NCI-H128 (cell line): ENCODE results near the gene LSG1.
"Not testable (repeated sequence)": the region's sequence is repeated elsewhere in the genome, so short reads cannot be mapped to it uniquely, and the experiment has no call there.

Experiments
- DNase-seq: peaks from one replicate; lab custom pipeline; 2025; ENCODE audit not compliant: unreplicated experiment; lab: John Stamatoyannopoulos, UW

LSG1 gene

DNA sequence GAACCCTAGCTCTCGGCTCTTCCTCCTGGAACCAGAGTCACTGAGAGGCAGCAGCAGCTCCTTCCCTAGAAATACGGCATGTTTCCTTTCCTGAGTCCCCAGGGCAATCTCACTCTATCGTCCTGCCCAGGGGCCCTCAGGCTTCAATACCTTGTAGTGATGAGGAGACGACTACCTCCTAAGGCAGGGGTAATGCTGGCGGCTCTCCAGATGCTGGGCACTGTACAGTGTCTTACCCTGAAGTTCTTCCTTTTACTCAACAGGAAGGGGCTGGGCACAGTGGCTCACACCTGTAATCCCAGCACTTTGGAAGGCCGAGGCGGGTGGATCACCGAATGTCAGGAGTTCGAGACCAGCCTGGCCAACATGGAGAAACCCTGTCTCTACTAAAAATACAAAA is 52.2 kb downstream of the LSG1 start:
- DNase-seq, result no peak

DNA sequence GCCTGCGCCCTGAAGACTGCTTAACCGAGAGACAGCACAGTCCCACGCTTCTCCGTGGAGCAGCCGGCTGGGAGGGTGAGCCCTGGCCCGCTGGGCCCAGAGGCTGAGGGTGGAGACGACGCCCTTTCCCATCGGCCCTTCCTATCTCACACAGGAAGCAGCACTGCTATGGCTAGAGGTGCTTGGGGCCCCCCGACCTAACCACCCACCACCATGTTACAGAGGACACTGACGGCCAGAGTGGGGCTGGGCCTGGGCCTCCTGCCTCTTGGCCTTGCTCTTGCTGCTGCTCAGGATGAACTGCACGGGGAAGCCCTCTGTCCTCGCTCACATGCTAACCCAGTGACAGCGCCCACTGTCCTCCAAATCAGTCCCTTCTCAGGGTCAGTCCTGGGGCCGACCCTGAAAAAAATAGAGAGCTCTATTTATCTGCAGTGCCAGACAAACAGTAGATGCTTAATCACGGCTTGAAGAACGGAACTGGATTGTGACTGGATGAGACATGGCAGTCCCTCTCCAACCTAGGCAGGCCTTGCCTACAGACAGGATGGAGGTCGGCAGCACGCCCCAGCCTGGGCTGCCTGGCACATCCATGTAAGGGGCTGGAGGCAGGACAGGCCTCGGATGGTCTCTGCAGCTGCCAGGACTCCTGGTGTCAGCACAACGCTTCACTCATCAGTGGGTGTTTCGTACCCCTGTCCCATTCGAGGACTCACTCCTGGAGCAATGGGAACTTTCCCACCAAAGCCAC is 53.0 kb downstream of the LSG1 start:
- DNase-seq, result no peak

DNA sequence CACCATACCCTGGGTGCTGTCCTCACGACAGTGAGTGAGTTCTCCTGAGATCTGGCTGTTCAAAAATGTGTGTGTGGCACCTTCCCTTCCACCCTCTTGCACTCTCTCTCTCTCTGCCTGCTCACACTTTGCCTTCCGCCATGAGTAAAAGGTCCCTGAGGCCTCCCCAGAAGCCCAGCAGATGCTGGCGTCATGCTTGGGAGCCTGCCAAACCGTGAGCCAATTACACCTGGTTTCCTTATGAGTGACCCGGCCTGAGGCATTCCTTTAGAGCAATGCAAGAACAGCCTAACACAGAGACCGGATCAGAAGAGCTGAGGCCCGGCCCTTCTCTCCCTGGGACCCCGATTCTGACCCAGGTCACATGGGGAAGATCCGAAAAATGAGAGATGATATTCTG is 54.2 kb downstream of the LSG1 start:
- no peak for DNase-seq

DNA sequence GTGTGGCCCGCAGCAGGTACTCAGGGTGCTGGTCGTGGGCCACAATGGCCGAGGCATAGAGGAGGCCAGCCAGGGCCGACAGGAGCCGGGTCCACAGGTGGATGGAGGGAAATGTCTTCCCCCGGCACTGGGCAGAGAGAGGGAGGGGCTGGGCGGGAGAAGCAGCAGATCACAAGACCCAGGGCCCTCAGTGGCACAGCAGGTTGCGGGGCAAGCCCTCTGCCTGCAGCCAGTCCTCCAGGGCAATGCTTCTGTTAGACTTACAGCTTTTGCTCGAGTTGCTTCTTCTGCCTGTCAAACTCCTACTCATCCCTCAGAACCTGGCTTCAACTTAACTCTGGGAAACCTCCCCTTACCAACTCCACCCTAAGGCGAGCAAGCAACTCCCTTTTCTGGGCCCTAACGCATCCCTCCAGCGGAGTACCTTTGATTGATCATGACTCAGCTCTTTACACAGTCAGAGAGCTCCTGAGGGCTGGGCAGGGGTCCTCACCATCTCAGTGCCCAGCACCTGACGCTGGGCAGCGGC is 54.8 kb downstream of the LSG1 start:
- no peak for DNase-seq

DNA sequence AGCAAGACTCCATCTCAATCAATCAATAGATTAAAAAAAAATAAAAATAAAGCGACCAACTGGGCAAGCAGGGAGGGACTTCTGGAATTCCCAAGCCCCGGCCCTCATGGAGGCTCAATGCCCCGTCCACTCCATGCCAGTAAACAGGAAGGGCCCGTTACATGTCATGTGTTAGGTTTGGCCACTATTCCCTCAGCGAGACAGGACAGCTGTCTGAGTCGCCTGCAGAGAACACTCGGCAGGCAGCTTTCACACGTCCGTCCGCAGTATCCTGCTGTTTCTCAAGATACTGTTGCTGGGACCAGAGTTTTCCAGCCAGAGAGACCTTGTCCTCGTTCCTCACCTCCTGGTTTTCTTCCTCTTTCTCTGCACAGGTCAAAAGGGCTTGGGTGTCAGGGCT is 56.8 kb downstream of the LSG1 start:
- DNase-seq, result no peak

DNA sequence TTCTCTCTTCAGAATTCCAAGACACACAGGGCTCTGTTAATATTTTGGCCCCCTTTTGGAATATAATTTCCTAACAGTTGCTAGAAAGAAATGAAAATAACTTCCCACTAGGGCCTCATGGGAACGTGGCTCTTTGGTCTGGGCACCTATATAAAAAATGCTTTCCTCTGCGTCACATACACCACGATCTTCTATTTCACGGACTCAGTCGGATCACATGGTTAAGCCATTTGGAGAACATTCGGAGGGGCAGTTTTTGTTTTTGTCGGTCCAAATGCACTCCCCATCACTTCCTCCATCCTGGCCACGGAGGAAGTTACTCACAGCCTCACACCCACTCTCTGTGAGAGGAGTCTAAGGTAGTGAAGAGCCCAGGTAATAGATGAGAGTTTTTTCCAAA is 59.8 kb downstream of the LSG1 start:
- DNase-seq, result no peak

DNA sequence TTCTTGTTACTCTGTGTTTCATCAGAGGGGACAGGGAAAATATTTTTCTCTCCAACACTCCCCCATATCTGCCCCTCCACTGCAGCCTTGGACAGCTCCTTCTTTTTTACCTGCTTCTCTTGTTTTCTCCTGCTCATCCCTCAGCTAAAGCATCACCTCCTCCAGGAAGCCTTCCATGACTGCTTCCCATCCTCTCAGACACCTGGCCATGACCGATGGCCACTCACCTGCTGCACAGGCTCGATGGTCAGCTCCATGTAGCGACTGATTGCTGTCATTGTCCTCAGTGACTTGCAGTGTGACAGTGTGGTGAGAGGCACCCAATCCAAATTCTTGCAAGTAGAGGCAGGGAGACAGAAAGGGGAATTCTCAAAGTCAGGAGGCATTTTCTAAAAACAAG is 61.3 kb downstream of the LSG1 start:
- DNase-seq, result no peak

DNA sequence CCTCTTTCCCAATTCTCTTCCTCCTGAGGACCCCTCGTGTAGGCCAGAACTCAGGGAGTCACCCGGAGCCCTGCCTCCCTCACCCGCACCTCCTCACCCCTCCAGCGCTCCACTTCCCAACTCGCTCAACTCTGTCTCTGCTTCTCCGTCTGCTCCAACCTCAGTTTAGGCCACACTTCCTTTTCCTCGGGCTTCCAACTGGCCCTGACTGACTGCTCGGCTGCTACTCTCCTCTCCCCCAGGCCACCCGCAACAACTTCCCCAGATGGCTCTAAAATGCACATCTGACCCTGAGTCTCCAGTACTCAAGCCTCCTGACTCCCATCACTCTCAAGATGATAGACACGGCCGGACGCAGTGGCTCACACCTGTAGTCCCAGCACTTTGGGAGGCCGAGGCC is 62.4 kb downstream of the LSG1 start:
- no peak for DNase-seq

DNA sequence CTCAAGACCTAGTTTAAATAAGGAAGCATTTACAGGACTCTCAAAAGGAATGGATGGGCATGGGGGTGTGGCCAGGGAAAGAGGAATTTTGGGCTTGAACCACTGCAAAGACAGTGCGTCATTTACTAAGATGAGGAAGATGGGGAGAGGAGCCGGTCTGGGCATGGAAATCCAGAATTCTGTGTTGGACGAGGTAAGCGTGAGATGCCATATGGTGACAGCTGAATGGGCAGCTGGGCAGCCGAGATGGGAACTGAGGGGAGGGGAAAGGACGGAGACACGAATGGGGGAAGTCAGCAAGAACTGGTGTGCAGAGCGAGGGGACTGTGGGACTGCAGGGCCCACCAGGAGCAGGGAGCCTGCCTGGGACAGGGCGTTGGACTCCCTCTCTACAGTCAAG is 63.0 kb downstream of the LSG1 start:
- no peak for DNase-seq

DNA sequence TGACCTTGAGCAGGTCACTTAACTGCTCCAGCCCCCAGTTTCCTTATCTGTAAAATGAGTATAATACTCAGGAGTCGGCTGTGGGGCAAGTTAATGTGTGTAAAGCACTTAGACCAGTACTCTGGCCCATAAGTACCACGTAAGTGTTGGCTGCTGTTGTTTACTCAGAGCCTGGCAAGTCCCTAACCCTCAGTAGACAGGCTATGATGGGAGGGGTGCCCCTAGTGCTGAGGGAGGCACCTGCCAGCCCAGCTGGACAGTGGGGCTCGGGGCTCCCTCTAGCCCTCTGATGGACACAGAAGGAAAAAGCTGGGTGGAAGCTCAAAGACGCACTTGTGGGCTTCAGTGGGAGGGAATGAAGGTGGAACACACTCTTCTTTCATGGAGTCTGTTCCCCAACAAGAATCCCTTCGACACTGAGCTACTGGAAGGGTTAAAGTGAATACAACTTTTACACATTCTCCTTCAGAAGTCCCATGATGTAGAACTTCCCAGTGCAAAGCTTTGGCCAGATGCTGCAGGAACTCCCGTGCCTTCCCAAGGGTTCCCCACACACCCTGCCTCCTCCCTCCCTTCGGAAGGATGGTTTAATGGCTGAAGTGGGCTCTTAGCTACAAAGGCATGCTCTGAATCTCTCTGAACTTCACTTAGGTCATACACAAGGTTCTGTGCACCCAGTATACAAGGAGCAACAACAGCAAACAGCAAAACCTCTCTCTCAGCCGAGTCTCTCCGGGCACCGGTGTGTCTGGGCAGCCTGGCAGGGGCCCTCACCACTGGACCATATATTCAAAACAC is 64.2 kb downstream of the LSG1 start:
- DNase-seq, result no peak

DNA sequence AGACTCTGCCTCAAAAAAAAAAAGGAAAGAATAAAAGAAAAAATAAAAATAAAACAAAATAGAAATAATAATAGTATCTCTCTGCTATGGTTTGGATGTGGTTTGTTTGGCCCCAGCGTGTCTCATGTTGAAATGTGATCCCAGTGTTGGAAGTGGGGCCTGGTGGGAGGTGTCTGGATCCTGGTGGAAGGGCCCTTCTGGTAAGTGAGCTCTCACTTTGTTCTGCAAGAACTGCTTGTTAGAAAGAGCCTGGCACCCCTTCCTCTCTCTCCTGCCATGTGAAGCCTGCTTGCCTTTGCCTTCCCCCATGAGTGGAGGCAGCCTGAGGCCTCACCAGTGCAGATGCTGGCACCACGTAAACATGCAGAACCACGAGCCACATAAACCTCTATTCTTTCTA is 65.0 kb downstream of the LSG1 start:
- DNase-seq, result no peak

DNA sequence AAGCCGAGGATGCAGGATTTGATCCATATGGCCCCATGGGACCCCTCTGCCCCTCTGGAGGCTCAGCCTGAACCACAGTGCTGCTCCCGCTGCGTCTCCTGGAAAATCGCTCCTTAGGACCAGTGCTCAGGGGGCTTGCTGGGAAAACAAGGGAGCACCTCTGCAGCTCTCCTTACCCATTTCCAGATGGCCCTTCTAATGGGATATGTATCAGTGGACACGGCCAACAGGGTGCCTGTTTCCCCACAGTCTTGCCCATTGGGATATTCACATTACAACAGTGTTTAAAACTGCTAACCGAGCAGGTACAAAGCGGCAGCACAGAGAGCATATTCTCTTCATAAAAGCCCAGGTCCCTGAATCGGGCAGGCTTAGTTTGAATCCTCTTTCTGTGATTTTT is 65.8 kb downstream of the LSG1 start:
- DNase-seq, result no peak

DNA sequence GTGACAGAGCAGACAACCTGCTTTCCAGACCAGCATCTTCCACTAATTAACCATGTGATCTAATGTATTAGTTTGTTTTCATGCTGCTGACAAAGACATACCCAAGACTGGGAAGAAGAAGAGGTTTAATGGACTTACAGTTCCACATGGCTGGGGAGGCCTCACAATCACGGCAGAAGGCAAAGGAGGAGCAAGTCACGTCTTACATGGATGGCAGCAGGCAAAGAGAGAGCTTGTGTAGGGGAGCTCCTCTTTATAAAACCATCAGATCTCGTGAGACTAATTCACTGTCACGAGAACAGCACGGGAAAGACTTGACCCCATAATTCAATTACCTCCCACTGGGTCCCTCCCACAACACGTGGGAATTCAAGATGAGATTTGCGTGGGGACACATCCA is 66.7 kb downstream of the LSG1 start:
- not testable (repeated sequence) for DNase-seq

DNA sequence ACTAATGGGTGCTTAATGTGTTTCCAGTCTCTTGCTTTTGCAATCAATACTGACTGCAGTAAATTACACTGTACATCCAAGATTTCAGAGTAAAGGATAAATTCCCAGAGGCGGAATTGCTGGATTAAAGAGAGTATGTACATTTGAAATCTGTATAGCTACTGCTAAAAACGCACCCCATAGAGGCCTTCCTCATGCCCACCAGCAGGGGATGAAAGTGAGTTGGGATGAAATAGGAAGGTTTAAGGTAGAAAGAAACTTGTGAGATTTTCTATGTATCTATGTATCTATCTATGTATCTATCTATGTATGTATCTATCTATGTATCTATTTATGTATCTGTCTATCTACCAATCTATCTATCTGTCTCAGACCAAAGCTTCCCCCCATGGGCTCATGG is 67.2 kb downstream of the LSG1 start:
- no peak for DNase-seq

DNA sequence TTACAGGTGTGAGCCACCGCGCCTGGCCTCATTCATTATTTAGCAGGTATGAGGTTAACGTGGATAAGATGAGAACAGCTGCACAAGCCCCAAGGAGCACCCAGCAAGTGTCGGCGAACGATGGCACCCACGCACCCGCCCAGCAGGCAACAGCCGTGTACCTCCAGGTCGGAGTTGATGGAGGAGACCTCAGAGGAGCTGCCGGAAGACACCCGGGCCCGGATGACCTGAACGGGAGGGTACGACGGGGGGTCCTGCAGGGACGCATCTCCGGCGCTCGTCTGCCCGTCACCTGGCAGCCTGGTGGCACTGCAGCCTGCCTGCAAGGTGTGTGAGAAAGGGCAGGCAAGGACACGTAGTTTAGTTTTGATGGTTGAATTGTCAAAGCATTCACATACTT is 67.9 kb downstream of the LSG1 start:
- no peak for DNase-seq

DNA sequence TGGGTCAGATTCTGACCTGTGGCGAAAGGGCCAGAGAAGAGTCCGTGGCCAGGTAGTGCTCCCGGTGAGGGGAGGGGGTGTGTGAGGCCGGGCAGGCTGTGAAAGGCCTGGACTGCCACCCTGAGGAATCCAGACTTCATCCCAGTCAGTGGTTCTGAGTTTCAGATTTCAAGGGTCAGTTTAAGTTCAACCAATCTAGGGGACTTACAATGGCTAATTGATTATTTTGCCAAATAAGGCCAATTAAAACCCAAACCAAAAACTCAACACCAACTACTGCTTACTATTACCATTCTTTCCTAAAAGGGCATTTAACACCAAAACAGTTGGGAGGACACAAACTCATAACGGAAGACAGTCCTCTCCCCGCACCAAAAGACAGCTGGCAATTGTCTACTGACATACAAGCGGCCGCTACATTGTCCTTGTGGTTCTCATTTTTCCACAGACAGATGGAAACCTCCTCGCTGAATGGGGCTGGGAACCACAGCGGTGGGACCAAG is 69.3 kb downstream of the LSG1 start:
- DNase-seq, result no peak

DNA sequence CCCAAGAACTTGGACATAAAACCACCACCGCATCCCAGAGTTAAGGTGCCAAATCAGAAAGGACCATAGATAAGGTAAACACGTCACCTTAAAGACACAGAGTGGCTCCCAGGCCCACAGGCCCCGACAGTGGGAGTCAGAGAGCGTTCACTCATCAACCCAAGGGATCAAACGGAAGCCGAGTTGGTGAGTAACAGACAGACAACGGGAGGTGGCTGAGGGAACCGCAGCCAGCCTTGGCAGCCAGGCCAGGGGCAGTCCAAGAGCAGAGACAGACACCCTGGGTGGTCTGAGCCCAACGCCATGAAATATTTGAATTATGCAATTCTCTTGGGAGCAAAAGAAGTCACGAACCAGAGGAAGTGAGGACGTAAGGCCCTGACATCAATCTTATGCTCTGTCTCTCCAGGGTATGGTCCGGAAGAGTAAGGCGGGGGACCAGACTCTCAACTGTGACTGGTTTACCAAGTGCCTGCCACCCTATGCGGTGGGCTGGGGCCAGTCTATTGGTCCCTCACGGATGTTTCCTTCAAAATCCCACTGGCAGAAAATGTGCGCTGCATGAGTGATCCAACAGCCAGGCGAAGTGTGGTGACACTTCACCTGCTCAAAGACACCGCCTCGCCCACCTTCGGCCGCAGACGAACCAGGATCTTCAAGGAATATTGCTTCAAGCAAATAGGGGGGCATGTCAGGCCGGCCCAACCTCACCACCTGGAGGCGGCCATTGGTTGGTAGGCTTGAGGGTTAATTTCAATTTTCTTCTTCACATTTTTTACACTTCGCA is 73.0 kb downstream of the LSG1 start:
- no peak for DNase-seq

DNA sequence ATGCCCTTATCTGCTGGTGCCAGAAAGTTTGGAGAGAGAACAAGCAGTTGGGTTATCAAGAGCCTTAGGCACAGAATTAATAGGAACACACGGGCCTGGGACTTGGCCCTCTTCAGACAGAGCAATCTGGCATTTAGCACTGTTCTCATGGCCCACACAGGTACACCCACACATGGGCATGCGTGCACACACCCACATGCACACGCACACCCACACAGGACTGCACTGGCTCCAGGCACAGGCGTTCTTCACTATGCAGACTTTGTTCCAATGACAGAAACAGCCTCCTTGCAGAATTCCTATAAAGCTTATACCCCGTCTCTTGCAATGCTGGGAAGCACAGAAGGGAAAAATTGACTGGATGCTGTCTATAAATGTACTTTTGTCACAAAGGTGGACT is 75.1 kb downstream of the LSG1 start:
- no peak for DNase-seq

DNA sequence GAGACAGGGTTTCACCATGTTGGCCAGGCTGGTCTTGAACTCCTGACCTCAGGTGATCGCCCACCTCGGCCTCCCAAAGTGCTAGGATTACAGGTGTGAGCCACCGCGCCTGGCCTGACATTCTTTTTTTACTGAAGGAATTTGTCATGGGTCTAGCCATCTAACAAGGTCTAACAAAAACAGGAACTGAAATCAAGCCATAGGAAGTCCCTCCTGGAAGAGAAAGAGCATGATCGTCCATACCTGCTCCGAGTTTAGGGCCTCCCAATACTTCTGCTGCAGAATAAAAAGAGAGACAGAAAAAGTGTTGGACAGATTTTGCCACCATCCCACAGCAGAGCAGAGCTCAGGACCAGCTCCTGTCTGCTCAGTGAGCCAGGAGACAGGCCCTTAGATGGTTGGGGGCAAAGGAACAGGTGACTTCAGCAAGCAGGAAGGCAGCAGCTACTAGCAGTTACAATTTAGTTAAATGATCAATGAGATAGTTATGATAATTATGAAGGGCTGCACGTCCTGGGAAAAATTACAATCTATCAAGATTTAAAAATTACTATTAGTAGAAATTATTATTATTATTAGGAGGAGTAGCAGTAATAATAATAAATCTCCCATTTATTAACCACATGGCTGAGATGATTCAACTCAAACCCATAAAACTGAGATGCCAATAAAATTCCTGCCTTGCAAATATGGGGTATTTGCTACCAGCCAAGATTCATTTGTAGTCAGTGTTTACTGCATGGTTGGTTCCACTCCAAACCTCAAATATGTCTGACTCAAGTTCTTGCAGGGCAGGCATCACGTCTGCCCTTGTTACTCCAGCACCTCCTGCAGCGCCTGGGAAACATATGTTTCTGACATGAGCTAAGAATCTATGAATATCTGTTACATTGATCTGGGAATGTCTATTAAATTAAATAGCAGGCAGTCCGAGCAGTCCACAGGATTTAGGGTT is 78.9 kb downstream of the LSG1 start:
- no peak for DNase-seq
